GM12892 (cell line): Measurements from ENCODE around the gene DPF3.

Experiments used
- POLR2A ChIP-seq: IDR thresholded peaks from 2 replicates; pipeline ENCODE4 v1.6.1; 2011; ENCODE audit warnings: low read depth, low read length, control low read depth
- POLR2AphosphoS5 ChIP-seq: IDR thresholded peaks from 2 replicates; pipeline ENCODE4 v1.6.1; 2011; ENCODE audit warnings: low read depth, low read length, control low read depth

GRCh38 chr14:72609205-72609916 is 284.5 kb downstream of the DPF3 start:
- TF ChIP-seq POLR2A (no peak), POLR2AphosphoS5 (no peak)
